ENCODE data around the gene ARRDC2.

DNA sequence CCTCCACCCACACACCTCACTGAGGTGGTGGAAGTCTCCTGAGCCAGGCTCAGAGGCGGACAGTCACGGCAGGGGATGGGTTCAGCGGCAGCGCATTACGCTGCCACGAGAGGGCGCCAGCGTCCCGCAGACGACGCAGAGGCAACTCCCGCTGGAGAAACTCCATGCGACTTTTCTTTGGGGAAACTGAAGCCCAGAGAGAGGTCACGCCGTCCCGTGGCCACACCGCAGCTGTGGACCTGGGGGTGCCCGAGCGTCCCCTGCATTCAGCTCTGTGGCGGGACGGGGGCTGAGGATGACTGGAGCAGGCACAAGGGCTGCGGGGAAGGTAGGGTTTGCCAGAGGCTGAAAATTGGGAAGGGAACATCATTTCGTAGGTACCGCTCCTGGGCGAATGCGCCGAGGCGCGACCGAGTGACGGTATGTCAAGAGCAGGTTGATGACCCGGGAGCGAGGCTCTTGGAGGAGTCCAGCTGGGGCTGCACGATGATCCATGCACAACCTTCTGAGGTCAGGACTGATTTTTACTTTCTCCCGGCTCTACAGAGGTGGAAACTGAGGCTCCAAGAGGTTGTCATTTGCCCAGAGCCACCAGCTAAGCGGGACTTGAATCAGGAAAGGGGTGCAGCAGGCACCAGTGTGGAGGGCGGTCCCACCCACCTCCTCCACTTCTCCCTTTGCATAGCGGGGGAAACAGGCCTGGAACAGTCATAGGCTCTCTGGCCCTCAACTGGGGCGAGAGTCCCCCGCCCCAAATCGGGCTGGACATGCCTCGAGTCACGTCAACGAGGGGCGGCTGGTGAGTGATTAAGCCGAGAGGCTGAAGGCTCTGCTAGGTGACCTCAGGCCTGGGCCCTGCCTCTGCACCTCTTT lies 690 bp upstream of the ARRDC2 start:
- TF ChIP-seq E2F1 (CRISPR knock-in tag; IDR thresholded peaks at IDR 0.05) = no peak
- no peak for TF ChIP-seq TP53 (CRISPR knock-in tag; IDR thresholded peaks at IDR 0.05)
- no peak for TF ChIP-seq MYBL2 (CRISPR knock-in tag; IDR thresholded peaks at IDR 0.05)
- no peak for TF ChIP-seq NFE2L1 (CRISPR knock-in tag; IDR thresholded peaks at IDR 0.05)
- no peak for TF ChIP-seq CREB1 (CRISPR knock-in tag; IDR thresholded peaks at IDR 0.05)
- no peak for TF ChIP-seq SMAD4 (CRISPR knock-in tag; IDR thresholded peaks at IDR 0.05)
- no peak for TF ChIP-seq IRF1 (CRISPR knock-in tag; IDR thresholded peaks at IDR 0.05)
- TF ChIP-seq, protein P1, sequence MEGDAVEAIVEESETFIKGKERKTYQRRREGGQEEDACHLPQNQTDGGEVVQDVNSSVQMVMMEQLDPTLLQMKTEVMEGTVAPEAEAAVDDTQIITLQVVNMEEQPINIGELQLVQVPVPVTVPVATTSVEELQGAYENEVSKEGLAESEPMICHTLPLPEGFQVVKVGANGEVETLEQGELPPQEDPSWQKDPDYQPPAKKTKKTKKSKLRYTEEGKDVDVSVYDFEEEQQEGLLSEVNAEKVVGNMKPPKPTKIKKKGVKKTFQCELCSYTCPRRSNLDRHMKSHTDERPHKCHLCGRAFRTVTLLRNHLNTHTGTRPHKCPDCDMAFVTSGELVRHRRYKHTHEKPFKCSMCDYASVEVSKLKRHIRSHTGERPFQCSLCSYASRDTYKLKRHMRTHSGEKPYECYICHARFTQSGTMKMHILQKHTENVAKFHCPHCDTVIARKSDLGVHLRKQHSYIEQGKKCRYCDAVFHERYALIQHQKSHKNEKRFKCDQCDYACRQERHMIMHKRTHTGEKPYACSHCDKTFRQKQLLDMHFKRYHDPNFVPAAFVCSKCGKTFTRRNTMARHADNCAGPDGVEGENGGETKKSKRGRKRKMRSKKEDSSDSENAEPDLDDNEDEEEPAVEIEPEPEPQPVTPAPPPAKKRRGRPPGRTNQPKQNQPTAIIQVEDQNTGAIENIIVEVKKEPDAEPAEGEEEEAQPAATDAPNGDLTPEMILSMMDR (IDR thresholded peaks at IDR 0.05) = peak; percentile 96
- TF ChIP-seq SP1 (CRISPR knock-in tag; conservative IDR thresholded peaks at IDR 0.05) = peak; percentile 42; the same call in 1 of the 2 replicates
- no peak for TF ChIP-seq NR1H2 (CRISPR knock-in tag; IDR thresholded peaks at IDR 0.05)
- TF ChIP-seq FOXP1 (CRISPR knock-in tag; IDR thresholded peaks at IDR 0.05; ENCODE audit: borderline replicate concordance) = no peak

All from WTC11 (cell line).